Measurements from ENCODE around the gene FGF12. TPM values are rescaled to one million over a fixed set of nuclear protein-coding genes. Genes with fewer than 3 reads are reported as not detected.

Gene FGF12
- total RNA-seq, 2 donors from 2014 or later: not detected

GRCh38 chr3:192652727-192653126 is 74.6 kb downstream of the FGF12 start:
- Mint-ChIP-seq H3K27ac (no peak overlapping the region), H3K4me1 (ENCODE audit: low read depth in 2 of 2) (no peaks in the 10 kb centered on the region), H3K27me3 (no peaks in the 10 kb centered on the region), H3K9me3 (peaks cover 6% of the 10 kb centered on the region), H3K4me3 (no peak overlapping the region), H3K36me3 (no peaks in the 10 kb centered on the region)
- ATAC-seq (no peak), DNase-seq (ENCODE audit: low spot score) (no peak)

- H3K27ac Mint-ChIP-seq: no peak overlapping the region
- no peaks in the 10 kb centered on the region for H3K4me1 Mint-ChIP-seq (ENCODE audit: low read depth in 2 of 2)
- peaks cover 6% of the 10 kb centered on the region for H3K9me3 Mint-ChIP-seq
- no peak for DNase-seq (ENCODE audit: low spot score)
- no peak for ATAC-seq
- no peak overlapping the region for H3K4me3 Mint-ChIP-seq
- H3K27me3 Mint-ChIP-seq: no peaks in the 10 kb centered on the region
- H3K36me3 Mint-ChIP-seq: no peaks in the 10 kb centered on the region
Measured at GRCh38 chr3:192651836-192652512, 75.4 kb downstream of the FGF12 start.

- H3K27me3 Mint-ChIP-seq: no peaks in the 10 kb centered on the region
- H3K4me1 Mint-ChIP-seq (ENCODE audit: low read depth in 2 of 2): no peaks in the 10 kb centered on the region
- H3K27ac Mint-ChIP-seq: no peak overlapping the region
- H3K36me3 Mint-ChIP-seq: no peaks in the 10 kb centered on the region
- no peak overlapping the region for H3K4me3 Mint-ChIP-seq
- no peak for ATAC-seq
- no peak for DNase-seq (ENCODE audit: low spot score)
- peaks cover 22% of the 10 kb centered on the region for H3K9me3 Mint-ChIP-seq
Measured at GRCh38 chr3:192645437-192645836, 81.9 kb downstream of the FGF12 start.

GRCh38 chr3:192642651-192643050 is 84.7 kb downstream of the FGF12 start:
- ATAC-seq (no peak), DNase-seq (ENCODE audit: low spot score) (no peak)
- Mint-ChIP-seq H3K4me3 (no peak overlapping the region), H3K27ac (no peak overlapping the region), H3K4me1 (ENCODE audit: low read depth in 2 of 2) (no peaks in the 10 kb centered on the region), H3K36me3 (no peaks in the 10 kb centered on the region), H3K27me3 (no peaks in the 10 kb centered on the region), H3K9me3 (peaks cover 22% of the 10 kb centered on the region)

GRCh38 chr3:192641919-192642318 is 85.4 kb downstream of the FGF12 start:
- no peaks in the 10 kb centered on the region for H3K4me1 Mint-ChIP-seq (ENCODE audit: low read depth in 2 of 2)
- H3K4me3 Mint-ChIP-seq: no peak overlapping the region
- DNase-seq (ENCODE audit: low spot score) (no peak), ATAC-seq (no peak)
- peaks cover 22% of the 10 kb centered on the region for H3K9me3 Mint-ChIP-seq
- H3K27ac Mint-ChIP-seq: no peak overlapping the region
- H3K27me3 Mint-ChIP-seq: no peaks in the 10 kb centered on the region
- no peaks in the 10 kb centered on the region for H3K36me3 Mint-ChIP-seq

- no peak overlapping the region for H3K27ac Mint-ChIP-seq
- H3K9me3 Mint-ChIP-seq: peaks cover 10% of the 10 kb centered on the region
- H3K4me1 Mint-ChIP-seq (ENCODE audit: low read depth in 2 of 2): no peaks in the 10 kb centered on the region
- no peaks in the 10 kb centered on the region for H3K27me3 Mint-ChIP-seq
- H3K36me3 Mint-ChIP-seq: no peaks in the 10 kb centered on the region
- ATAC-seq (no peak), DNase-seq (ENCODE audit: low spot score) (no peak)
- no peak overlapping the region for H3K4me3 Mint-ChIP-seq
Measured at GRCh38 chr3:192639987-192640386, 87.4 kb downstream of the FGF12 start.

GRCh38 chr3:192637803-192638202 is 89.5 kb downstream of the FGF12 start:
- H3K4me1 Mint-ChIP-seq (ENCODE audit: low read depth in 2 of 2): no peaks in the 10 kb centered on the region
- no peak for DNase-seq (ENCODE audit: low spot score)
- H3K4me3 Mint-ChIP-seq: no peak overlapping the region
- H3K9me3 Mint-ChIP-seq: peaks cover 8% of the 10 kb centered on the region
- no peak for ATAC-seq
- H3K36me3 Mint-ChIP-seq: no peaks in the 10 kb centered on the region
- H3K27ac Mint-ChIP-seq: no peak overlapping the region
- no peaks in the 10 kb centered on the region for H3K27me3 Mint-ChIP-seq

GRCh38 chr3:192636517-192637444 is 90.6 kb downstream of the FGF12 start:
- Mint-ChIP-seq H3K4me3 (no peak overlapping the region), H3K27me3 (no peaks in the 10 kb centered on the region), H3K4me1 (ENCODE audit: low read depth in 2 of 2) (no peaks in the 10 kb centered on the region), H3K27ac (no peak overlapping the region), H3K9me3 (peaks cover 3% of the 10 kb centered on the region), H3K36me3 (no peaks in the 10 kb centered on the region)
- DNase-seq (ENCODE audit: low spot score): no peak
- no peak for ATAC-seq

GRCh38 chr3:192629429-192629828 is 97.9 kb downstream of the FGF12 start:
- no peak overlapping the region for H3K27ac Mint-ChIP-seq
- no peaks in the 10 kb centered on the region for H3K27me3 Mint-ChIP-seq
- no peaks in the 10 kb centered on the region for H3K4me1 Mint-ChIP-seq (ENCODE audit: low read depth in 2 of 2)
- H3K4me3 Mint-ChIP-seq: no peak overlapping the region
- peaks cover 3% of the 10 kb centered on the region for H3K9me3 Mint-ChIP-seq
- DNase-seq (ENCODE audit: low spot score): no peak
- H3K36me3 Mint-ChIP-seq: no peaks in the 10 kb centered on the region
- no peak for ATAC-seq

- ATAC-seq: no peak
- no peak for DNase-seq (ENCODE audit: low spot score)
- H3K4me1 Mint-ChIP-seq (ENCODE audit: low read depth in 2 of 2): no peaks in the 10 kb centered on the region
- H3K27me3 Mint-ChIP-seq: no peaks in the 10 kb centered on the region
- peaks cover 1% of the 10 kb centered on the region for H3K9me3 Mint-ChIP-seq
- H3K36me3 Mint-ChIP-seq: no peaks in the 10 kb centered on the region
- no peak overlapping the region for H3K4me3 Mint-ChIP-seq
- no peak overlapping the region for H3K27ac Mint-ChIP-seq
Measured at GRCh38 chr3:192621909-192622308, 105.4 kb downstream of the FGF12 start.

- Mint-ChIP-seq H3K27me3 (no peaks in the 10 kb centered on the region), H3K36me3 (no peaks in the 10 kb centered on the region), H3K27ac (no peak overlapping the region), H3K9me3 (peaks cover 5% of the 10 kb centered on the region), H3K4me3 (no peak overlapping the region), H3K4me1 (ENCODE audit: low read depth in 2 of 2) (no peaks in the 10 kb centered on the region)
- ATAC-seq: no peak
- no peak for DNase-seq (ENCODE audit: low spot score)
Measured at GRCh38 chr3:192620275-192620674, 107.1 kb downstream of the FGF12 start.

GRCh38 chr3:192611411-192611810 is 115.9 kb downstream of the FGF12 start:
- H3K4me1 Mint-ChIP-seq (ENCODE audit: low read depth in 2 of 2): no peaks in the 10 kb centered on the region
- no peaks in the 10 kb centered on the region for H3K27me3 Mint-ChIP-seq
- H3K4me3 Mint-ChIP-seq: no peak overlapping the region
- DNase-seq (ENCODE audit: low spot score) (no peak), ATAC-seq (no peak)
- no peaks in the 10 kb centered on the region for H3K36me3 Mint-ChIP-seq
- H3K27ac Mint-ChIP-seq: no peak overlapping the region
- peaks cover 3% of the 10 kb centered on the region for H3K9me3 Mint-ChIP-seq

GRCh38 chr3:192608726-192609600 is 118.4 kb downstream of the FGF12 start:
- Mint-ChIP-seq H3K27me3 (no peaks in the 10 kb centered on the region), H3K27ac (no peak overlapping the region), H3K9me3 (peaks cover 6% of the 10 kb centered on the region), H3K4me1 (ENCODE audit: low read depth in 2 of 2) (no peaks in the 10 kb centered on the region), H3K36me3 (no peaks in the 10 kb centered on the region), H3K4me3 (no peak overlapping the region)
- DNase-seq (ENCODE audit: low spot score) (no peak), ATAC-seq (no peak)

- no peaks in the 10 kb centered on the region for H3K36me3 Mint-ChIP-seq
- H3K27ac Mint-ChIP-seq: no peak overlapping the region
- peaks cover 9% of the 10 kb centered on the region for H3K9me3 Mint-ChIP-seq
Measured at GRCh38 chr3:192607798-192608197, 119.5 kb downstream of the FGF12 start.

More at GRCh38 chr3:192607798-192608197, 119.5 kb downstream of the FGF12 start:
- Mint-ChIP-seq H3K27me3 (no peaks in the 10 kb centered on the region), H3K4me3 (no peak overlapping the region), H3K4me1 (ENCODE audit: low read depth in 2 of 2) (no peaks in the 10 kb centered on the region)
- no peak for ATAC-seq
- DNase-seq (ENCODE audit: low spot score): no peak

Measured in natural killer cell treated with Interleukin-12 subunit alpha and Interleukin-12 subunit beta and Interleukin-15 and Interleukin-18, amount 100 ng/mL, for 72 hours (primary cell).